ENCODE results near the gene RAP1GAP. TPM values are rescaled to one million over a fixed set of nuclear protein-coding genes. Genes with fewer than 3 reads are reported as not detected.

Gene RAP1GAP
- total RNA-seq, 3 donors from 2014 or later: 0.32 to 7.2 (median 6.0) TPM

DNA sequence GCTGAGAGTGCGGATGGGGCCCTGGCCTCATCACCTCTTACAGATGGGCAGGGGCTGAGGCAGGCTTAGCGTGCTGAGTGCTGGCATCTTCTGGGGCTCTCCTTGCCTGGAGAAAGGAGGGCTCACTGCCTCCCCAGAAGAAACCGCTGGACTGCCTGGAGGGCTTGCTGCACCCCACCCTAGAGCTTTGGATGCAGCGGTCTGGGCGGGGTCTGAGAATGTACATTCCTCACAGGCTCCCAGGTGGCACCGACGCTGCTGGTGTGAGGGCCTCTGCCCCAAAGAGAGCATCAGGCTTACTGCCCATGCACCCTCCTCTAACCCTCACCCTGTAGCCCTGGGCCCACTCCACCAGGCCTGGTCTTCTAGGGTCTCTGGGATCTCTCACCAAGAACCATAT lies 51.1 kb downstream of the RAP1GAP start:
- Histone ChIP-seq H3K36me3 (no peaks in the 10 kb centered on the region), H3K27ac (no peak overlapping the region), H3K4me1 (peaks cover 2 to 7% of the 10 kb centered on the region in 2 donors), H3K4me3 (no peak overlapping the region), H3K9me3 (no peaks in the 10 kb centered on the region), H3K27me3 (no peaks in the 10 kb centered on the region)
- TF ChIP-seq POLR2AphosphoS5 (IDR thresholded peaks at IDR 0.05) (no peak), CTCF (IDR thresholded peaks at IDR 0.05) (no peak), POLR2A (IDR thresholded peaks at IDR 0.05) (no peak)
- DNase-seq (ENCODE audit: low spot score in 2 of 2): no peak
- intact Hi-C loops (cut with DNase I; ENCODE audit: low total_unique reads): no loop called here

DNA sequence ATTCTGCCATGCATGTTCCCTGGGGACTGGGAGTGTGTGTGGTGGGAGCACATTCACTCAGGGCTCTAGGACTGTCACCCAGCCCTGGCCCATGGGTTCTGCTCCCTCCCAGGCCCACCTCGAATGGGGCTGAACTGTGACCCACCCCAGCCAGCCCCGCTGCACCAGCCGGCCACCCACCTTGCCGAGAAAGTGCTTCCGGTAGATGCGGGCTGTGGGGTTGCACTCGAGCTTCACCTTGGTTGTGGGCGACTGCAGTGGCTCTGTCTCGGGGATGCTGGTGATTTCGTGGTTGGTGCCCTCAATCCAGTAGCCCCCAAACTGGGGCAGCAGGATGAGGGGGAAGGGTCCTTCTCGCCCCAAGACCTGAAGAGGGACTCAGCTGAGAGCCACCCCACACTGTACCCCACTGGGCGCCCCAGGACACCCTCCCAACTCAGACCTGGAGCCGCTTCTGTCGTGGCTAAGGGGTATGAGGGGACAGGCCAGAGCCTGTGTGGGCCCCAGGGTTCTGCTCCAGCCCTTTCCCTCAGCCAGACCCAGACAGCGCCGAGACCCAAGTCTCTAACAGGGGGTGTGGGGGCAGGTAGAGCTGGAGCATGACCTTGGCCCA lies 51.9 kb downstream of the RAP1GAP start:
- intact Hi-C loops (cut with DNase I; ENCODE audit: low total_unique reads): no loop called here
- TF ChIP-seq CTCF (IDR thresholded peaks at IDR 0.05): no peak
- TF ChIP-seq POLR2AphosphoS5 (IDR thresholded peaks at IDR 0.05): no peak
- TF ChIP-seq POLR2A (IDR thresholded peaks at IDR 0.05): no peak
- H3K36me3 ChIP-seq: no peaks in the 10 kb centered on the region

DNA sequence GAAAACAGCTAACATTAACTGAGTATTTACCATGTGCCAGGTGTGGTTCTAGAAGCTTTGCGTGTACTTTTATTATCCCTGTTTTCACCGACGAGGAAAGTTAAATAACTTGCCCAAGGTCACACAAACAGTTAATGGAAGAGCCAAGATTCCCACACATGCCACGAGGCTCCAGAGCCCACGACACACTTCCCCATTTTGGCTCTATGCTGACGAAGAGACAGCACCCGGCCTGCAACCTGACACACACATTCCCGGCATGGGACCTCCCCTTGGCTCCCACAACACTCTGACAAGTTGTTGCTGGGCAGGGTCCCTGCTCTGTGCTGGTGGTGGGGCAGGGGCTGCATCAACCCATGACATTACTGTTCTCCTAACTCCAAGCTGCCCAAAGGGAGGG lies 52.8 kb downstream of the RAP1GAP start:
- H3K27me3 ChIP-seq: no peaks in the 10 kb centered on the region
- no peak for TF ChIP-seq POLR2A (IDR thresholded peaks at IDR 0.05)
- TF ChIP-seq CTCF (IDR thresholded peaks at IDR 0.05): no peak
- no peak for TF ChIP-seq POLR2AphosphoS5 (IDR thresholded peaks at IDR 0.05)
- H3K27ac ChIP-seq: no peak overlapping the region
- intact Hi-C loops (cut with DNase I; ENCODE audit: low total_unique reads): no loop called here
- no peaks in the 10 kb centered on the region for H3K36me3 ChIP-seq
- no peaks in the 10 kb centered on the region for H3K9me3 ChIP-seq
- H3K4me3 ChIP-seq: no peak overlapping the region
- H3K4me1 ChIP-seq: no peaks in the 10 kb centered on the region
- DNase-seq (ENCODE audit: low spot score in 2 of 2): no peak

More for the DNA sequence above, 51.9 kb downstream of the RAP1GAP start:
- H3K27ac ChIP-seq: no peak overlapping the region
- no peak overlapping the region for H3K4me3 ChIP-seq
- H3K4me1 ChIP-seq: peaks cover 0 to 5% of the 10 kb centered on the region in 2 donors
- H3K9me3 ChIP-seq: no peaks in the 10 kb centered on the region
- H3K27me3 ChIP-seq: no peaks in the 10 kb centered on the region
- DNase-seq (ENCODE audit: low spot score in 2 of 2): no peak

DNA sequence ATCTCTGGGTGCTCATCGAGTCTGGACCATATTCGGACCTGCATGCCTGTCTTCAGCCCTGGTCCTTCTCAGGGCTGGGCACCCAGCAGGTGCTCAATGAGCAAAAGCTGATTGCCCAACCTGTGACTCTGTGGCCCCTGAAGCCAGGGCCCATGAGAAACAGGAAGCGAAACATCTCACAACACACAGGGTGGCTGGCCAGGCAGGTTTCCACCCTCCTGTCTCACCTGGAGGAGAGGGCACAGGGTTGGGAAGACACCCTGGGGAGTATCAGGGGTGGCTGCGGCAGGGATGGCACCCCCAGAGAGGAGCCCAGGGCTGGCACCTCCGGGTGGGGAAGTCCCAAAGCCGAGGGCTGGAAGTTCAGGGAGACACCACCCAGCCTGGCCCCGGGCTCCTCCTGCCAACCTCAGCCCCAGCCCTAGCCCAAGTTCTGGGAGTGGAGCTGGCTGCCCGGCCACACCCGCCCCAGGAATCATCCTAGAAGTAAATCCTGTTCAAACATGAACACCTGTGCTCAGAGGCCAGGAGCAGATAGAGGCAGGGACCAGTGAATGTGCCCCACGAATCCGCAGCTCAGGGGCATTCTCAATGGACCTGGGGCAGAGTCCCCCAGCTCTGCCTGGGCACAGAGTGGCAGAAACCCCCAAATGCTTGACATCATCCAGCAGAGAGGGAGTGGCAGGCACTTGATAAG lies 54.6 kb downstream of the RAP1GAP start:
- no peak for DNase-seq (ENCODE audit: low spot score in 2 of 2)
- Histone ChIP-seq H3K36me3 (no peaks in the 10 kb centered on the region), H3K9me3 (no peaks in the 10 kb centered on the region), H3K27ac (no peak overlapping the region), H3K4me3 (no peak overlapping the region), H3K27me3 (no peaks in the 10 kb centered on the region), H3K4me1 (no peaks in the 10 kb centered on the region)
- TF ChIP-seq CTCF (IDR thresholded peaks at IDR 0.05) (no peak), POLR2AphosphoS5 (IDR thresholded peaks at IDR 0.05) (no peak)
- intact Hi-C loops (cut with DNase I; ENCODE audit: low total_unique reads): no loop called here

DNA sequence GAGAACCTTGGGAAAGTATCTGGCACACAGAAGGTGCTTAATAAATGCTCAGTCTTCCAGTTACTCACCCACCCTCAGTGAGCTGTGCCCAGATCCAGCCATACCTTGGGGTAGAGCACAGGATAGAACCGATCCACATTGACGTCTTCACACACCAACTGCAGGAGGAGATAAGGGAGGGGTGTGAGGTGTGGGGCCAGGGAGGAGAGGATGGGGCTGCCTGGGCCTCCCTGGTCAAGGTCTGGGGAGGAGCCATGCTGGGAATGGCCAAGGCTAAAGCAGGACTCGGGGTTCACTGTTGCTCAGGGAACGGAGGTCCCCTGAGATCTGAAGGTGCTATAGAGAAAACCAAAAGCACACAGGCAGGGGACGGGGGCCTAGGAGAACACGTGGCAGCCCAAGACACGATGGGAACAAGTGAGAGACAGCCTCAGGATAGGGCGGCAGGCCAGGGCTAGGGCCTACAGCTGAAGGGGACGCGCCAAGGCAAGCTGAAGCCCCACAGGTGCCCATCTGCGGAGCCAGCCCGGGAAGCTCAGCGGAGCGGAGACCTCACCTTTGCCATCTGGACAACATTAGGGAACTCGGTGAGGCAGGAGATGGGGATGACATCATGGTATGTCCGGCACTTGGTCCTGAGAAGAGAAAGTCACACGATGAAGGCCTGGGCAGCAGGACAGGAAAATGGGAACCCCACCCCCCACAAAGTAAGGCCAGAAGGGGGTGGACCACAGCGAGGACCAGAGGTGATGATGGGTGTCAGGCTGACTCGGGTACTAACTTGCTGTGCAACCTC lies 55.9 kb downstream of the RAP1GAP start:
- no peak overlapping the region for H3K27ac ChIP-seq
- H3K27me3 ChIP-seq: no peaks in the 10 kb centered on the region
- intact Hi-C loops (cut with DNase I; ENCODE audit: low total_unique reads): no loop called here
- H3K4me3 ChIP-seq: no peak overlapping the region
- H3K9me3 ChIP-seq: no peaks in the 10 kb centered on the region
- TF ChIP-seq CTCF (IDR thresholded peaks at IDR 0.05): no peak
- TF ChIP-seq POLR2AphosphoS5 (IDR thresholded peaks at IDR 0.05): no peak
- no peak for TF ChIP-seq POLR2A (IDR thresholded peaks at IDR 0.05)
- no peaks in the 10 kb centered on the region for H3K4me1 ChIP-seq
- DNase-seq (ENCODE audit: low spot score in 2 of 2): no peak
- H3K36me3 ChIP-seq: no peaks in the 10 kb centered on the region
